NCI-H2171 treated with DMSO at 0.1 percent for 48 hours (cell line): ENCODE data around the gene NKD1.
A peak's percentile ranks its signal among the peaks of the same experiment; 100 is the strongest.
"Not testable (repeated sequence)": the region's sequence is repeated elsewhere in the genome, so short reads cannot be mapped to it uniquely, and the experiment has no call there.

ENCODE experiments used
- DNase-seq: peaks from one replicate; lab custom pipeline; 2025; lab: John Stamatoyannopoulos, UW

Gene NKD1

DNA sequence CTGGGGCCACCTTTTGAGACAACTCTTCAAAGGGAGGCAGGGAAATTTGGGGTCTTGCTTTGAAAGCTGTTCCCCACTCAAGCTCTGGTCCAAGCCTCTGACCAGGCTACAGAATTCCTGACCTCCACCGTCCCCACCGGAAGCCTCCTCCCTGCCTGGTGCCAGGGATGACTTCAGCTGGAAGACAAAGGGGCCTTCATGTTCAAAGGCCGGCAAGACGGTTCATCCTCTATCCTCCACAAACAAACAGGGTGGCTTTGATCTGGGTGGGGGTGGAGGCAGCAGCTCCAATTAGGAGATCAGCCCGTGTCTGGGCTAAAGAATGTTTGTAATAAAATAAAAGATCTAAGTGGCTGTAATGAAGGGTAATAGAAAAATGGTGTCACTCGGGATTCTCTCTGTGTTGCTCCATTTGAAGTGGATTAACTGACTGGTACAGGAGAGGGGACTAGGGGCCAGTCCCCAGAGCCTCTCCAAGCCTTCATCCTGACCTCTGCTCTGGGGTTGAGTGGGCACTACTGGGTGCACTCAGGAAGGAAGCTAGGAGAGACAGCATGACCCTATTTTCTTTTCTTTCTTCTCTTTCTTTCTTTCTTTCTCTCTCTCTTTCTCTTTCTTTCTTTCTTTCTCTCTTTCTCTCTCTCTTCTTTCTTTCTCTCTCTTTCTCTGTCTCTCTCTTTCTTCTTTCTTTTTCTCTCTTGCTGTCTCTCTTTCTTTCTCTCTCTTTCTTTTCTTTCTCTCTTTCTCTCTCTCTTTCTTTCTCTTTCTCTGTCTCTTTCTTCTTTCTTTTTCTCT, 27.5 kb upstream of the NKD1 start:
- DNase-seq, result no peak

DNA sequence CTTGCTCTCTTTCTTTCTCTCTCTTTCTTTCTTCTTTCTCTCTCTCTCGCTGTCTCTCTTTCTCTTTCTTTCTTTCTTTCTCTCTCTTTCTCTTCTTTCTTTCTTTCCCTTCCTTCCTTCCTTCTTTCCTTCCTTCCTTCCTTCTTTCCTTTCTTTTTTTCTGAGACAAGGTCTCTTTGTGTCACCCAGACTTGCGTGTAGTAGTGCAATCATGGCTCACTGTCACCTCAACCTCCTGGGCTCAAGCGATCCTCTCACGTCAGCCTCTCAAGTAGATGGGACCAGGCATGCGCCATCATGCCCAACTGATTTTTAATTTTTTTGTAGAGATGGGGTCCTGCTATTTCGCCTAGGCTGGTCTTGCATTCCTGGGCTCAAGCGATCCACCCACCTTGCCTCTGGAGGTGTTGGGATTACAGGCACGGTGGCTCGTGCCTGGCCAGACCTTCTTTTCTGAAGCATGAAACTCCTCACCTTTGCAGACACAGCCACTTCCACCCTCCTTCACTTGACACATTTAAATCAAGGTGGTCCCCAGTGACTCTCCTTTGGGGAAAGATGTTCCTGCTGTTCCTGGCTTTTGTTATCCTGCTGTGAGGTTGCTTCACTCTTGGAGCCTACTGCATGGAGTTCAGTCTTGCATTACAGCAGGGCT, 26.8 kb upstream of the NKD1 start:
- DNase-seq, result no peak

DNA sequence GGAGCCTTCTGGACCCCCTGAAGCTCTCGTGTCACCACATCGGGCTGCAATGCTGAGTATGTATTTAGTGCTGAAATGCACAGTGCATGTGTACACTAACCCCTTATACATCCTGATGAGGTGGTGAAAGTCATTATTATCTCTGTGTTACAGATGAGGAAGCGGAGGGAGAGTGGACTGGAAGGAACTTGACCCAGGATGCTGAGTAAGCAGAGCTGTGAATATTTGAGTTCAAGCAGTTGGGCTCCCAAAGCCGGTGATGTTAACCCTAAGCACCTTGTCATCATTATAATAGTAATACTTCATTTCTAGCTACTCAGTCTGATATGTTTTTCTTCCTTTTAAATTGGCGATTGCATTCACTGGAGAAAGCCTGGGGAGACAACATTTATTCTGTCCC, 25.9 kb upstream of the NKD1 start:
- no peak for DNase-seq

DNA sequence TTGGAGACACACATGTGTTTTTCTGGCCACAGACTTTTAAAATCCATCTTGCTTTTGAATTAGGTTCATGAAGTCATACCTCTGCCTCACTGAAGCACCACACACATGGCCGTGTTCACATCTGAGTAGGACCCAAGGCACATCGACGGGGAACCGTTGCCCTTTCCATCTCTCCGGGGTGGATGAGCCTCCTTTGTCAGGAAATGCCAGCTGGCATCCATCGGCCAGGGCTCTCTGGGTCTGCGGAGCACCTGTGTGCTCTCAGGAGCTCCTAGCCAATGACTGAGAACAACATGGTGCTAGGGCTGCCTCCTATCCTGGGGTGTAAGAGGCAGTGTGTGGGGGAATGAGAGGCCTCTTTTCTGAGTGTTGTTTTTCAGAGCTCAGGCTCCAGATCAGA, 24.5 kb upstream of the NKD1 start:
- DNase-seq, result no peak

DNA sequence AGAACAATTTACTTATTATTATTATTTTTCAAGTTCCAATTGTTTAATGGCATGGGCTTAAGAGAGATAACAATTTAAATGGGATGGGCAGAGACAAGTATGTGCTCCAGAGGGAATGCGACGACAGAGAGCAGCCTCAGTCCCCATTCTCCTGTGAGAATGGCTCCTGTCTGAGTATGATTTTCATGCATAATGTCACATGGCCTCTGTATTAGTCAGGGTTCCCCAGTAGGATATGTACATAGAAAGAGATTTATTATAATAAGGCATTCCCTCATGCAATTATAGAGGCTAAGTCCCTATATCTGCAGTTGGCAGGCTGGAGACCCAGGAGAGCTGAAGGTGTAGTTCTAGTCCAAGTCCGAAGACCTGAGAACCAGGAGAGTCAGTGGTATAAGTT, 22.9 kb upstream of the NKD1 start:
- DNase-seq, result no peak

DNA sequence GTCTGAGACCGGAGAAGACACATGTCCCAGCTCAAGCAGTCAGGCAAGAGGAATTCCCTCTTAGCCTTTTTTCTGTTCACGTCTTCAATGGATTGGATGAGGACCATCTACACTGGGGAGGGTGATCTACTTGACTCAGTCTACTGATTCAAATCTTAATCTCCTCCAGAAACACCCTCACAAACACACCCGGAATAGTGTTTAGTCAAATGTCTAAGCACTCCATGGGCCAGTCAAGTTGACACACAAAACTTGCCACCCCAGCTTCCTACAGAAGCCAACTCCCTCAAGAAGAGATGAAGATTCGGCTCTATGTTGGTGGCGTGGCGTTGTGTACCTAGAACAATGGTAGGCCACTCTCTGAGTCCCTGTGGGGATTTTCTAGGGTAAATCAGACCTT, 22.5 kb upstream of the NKD1 start:
- DNase-seq, result no peak

DNA sequence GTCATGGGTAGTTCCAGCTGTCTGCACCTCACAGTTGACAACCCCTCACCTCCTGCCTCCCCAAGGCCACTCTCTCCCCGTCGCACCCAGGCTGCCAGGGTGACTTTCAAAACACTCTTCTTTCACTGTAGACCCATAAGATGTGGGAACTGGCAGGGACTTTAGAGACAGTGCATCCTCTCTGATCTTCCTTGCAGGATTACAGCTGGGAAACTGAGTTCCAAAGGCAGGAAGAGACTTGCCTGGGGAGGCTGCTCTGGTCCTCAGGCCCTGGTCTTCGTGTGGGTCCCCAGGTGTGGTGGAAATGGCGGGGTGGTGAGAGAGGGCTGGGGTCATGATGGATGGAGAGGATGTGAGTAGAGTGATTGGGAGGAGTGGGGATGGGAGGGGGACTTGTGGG, 21.9 kb upstream of the NKD1 start:
- no peak for DNase-seq

DNA sequence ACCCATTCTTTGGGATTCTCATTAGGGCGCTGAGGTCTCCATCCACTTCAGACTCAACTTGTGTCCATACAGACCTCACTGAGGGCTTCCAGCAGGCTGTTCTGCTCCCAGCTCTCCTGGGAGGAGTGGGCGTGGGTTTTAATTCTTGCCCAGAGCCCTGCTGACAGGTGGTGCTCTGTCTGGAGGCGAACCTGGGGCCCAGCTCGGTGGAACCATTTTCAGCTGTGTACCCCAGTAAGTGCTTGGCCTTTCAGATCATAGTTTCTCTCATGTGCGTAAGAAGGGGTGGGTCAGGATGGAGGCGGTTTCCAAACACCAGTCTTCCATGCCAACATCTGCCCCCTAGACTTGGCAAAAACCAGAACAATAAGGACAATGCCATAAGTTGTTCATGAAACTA, 21.4 kb upstream of the NKD1 start:
- no peak for DNase-seq

DNA sequence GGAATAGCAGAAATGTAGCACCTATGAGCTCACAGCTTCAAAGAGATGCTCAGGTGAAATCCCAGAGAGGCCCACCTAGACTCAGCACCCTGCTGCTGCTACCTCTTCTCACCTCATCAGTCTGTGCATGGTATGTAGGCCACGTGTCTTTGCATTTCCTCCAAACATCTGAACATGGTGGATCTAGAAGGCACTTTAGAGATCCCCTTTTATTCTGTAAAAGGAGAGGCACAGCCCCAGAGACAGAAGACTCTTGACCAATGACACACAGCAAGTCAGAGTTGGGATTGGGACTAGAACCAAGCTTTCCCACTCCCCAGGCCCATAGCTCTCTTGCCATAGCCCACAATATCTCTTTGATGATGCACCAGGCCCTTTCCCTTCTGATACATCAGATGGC, 19.4 kb upstream of the NKD1 start:
- DNase-seq, result no peak

DNA sequence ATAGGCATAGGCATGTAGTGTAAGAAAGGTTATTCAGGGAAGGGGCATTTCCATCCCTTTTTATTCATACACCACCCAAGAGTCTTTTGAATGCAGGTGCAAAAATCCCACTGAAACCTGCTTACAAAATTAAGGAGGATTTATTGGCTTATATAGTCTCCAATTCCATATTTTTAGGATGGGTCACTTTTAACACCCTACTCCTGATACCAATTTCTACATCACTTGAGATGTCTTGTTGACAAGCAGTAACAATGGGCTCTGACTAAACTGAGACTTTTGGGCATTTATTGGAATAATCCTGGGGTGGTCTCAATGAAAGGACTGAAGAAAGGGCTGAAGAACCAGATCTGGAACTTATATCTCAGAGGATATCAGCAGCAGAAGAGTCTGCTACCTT, 18.9 kb upstream of the NKD1 start:
- no peak for DNase-seq

DNA sequence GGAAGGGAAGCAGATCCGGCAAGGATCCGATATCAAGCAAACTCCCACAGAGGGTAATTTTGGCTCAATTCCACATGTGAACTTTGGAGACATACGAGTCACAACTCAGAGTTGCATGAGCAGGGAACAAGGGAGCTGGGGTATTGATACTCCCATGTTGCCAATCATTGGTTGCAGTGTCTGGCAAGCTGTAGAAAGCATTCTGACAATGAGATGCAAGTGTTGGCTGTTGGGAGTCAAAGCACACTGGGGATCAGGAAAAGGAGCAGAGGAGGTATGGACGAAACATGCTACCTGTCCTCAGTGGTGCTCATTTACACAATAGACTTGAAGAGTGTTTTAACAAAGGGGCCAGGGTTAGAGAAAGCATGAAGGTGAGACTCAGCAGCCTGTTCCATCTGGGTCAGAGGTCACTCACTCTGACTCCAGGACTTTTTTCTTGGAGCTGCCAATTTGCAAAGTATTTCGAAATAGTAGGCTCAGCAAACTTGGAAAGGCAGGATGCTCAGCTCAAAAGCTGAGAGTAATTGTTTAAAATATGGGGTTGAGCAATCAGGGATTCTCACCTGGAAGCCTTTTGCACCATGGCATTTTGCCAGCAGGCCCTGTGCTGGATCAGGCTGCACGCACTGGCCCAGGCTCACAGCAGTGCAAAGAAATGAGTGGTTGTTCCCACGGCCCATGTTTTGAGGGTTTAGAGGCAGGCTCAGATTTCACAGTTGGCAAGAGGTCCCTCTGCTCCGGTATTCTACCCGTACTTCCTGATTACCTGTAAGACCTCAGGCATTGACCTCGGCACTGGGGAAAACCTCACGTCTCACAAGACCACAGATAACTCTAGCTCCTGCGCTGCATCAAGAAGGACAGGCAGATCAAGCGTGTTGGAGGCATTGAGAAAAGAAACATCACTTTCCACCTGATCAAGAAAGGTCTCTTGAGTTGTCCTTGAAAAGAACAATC, 17.6 kb upstream of the NKD1 start:
- DNase-seq, result peak; percentile 62

DNA sequence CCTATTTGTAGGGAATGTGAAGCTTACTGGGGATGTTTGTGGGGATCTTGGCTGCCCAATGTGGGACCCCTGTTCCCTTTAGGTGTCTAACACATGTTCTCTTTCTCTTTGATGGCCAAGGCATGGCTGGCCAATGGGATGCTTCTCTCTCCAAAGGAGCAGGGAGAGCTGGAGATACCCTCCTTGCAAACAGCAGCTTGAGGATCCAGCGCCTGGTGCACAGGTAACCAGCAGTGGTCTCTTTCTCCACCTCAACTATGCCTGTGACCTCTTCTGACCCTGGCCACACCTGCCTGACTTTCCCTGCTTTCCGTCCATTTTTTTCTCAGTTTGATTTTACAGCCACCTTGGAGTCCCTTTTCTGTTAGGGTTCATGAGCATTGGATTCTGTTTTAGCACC, 16.8 kb upstream of the NKD1 start:
- DNase-seq, result no peak

DNA sequence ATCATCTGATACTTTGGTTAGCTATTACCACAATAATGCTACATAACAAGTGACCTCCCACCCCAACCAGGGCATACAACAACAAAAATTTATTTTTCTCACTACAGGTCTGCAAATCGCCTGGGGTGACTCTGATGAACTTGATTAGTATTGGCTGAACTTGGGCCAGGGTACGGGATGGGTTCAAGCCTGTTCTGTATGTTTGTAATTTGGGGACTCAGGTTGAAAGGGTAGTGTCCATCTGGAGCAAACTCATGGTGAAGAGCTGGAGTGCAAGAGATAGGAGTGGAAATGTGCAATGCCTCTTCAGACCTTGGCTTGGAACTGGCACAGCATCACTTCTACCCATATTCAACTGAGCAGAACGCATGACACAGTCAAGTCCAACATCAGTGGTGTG, 16.3 kb upstream of the NKD1 start:
- DNase-seq, result no peak

DNA sequence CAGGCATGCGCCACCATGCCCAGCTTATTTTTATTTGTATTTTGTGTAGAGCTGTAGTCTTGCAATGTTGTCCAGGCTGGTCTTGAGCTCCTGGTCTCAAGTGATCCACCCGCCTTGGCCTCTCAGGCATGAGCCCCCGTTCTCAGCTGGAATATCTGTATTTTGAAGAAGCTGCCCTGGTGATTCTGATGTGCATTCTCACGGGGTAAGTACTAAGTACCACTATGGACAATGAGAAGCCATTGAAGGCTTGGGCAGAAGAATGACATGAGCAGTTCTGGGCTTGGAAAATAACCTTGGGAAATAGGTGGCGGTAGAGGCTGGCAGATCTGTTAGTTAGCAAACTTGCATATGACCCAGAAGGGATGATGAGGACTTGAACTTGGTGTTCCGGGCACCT, 15.6 kb upstream of the NKD1 start:
- no peak for DNase-seq

DNA sequence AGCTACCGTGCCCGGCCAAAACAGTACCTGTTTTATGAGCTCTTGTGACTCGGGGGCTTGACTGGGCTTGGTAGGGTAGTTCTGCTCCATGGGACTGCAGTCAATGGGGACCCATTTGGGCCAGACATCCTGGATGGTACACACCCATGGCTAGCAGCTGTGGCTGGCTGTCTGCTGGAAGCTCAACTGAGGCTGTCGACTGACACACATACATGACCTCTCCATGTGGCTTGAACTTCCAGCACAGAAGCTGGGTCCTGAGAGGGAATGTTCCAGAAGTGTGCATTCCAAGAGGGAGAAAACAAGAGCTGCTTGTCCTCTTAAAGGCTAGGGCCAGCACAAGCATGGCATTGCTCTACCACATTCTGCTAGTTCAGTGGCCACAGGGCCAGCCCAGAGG, 14.9 kb upstream of the NKD1 start:
- DNase-seq, result no peak

DNA sequence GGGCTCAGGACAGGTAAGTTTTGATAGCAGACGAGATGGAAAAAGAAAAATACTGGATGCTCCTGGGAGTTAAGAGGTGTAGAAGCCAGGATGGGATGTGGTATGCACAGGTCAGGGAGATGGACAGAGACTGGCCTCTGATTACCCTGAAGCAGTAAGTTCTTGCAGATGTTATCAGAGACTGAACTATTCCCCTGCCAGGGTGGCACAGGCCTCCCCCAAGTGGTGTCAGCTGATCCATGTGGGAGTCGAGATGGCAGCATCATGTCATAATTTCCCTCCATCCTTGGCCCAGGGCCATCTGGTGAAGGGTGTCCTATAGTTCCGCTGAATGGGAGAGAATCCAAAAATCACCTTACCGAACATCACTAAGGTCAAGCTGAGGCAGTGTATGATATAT, 14.1 kb upstream of the NKD1 start:
- DNase-seq, result no peak

DNA sequence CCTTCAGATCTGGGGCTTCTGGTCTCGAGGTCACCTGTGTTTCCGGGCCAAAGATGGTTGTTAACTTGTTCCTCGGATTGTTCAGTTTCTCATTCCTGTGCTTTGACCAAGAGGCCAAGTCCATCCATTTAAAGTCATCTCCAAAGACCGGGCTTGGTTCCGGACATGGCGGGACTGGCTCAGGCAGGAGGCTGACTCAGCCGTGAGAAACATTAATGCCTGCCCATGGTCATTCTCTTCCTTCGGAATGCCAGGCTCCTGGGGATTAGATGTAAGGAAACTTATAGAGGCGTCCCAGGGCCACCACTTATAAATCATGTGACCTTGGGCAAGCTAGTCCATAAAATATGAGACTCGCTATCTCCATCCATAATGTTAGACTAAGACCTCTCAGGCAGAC, 13.6 kb upstream of the NKD1 start:
- no peak for DNase-seq

DNA sequence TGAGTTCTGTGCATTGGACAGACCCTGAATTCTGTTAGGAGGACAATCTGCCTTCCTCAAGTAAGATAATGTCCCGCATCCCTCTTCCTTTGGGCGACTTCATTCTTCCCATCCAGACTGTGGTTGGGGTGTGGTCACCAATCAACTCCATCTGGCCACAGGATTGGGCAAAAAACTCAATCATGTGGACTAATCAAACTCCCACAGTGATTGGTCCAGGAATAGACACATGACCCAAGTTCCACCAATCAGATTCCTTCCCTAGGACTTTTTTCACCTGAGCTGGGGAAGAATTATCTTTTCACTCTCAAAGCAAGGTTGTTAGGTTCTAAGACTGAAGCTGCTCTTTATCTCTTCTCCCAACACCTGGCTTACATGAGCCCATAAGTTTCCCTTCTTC, 13.2 kb upstream of the NKD1 start:
- DNase-seq, result no peak

DNA sequence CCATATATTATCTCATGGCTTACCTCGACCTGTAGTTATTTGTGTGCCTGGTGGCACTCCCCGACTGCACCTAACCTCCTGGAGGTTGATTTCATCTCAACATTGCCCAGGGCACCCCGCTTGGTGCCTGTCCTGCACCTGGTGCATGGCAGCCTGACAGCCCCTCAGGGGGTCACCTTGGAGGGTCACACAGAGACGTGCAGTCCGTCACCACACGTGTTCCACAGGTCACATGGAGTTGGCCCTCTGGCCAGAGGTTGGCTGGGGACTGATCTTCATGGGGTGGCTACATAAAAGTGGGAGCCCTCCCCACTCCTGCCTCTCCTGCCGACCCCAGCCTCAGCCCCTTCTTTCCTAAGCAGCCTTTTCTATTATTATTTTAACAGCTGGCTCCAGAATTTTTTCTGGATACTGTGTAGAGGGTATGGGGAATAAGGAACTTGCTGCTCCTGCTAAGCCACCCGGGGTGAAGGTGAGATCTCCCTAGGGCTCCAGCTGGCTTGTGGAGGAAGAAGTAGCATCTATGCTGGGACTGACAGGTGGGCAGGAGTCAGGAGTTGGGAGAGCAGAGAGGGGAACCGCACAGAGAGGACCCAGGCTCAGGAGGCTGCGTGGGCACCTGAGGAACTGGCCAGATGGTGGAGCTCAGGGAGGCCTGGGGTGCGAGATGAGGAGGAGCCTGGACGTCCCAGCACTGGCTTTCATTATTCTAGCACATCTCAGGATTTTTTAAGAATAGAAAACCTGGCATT, 12.5 kb upstream of the NKD1 start:
- DNase-seq, result no peak

DNA sequence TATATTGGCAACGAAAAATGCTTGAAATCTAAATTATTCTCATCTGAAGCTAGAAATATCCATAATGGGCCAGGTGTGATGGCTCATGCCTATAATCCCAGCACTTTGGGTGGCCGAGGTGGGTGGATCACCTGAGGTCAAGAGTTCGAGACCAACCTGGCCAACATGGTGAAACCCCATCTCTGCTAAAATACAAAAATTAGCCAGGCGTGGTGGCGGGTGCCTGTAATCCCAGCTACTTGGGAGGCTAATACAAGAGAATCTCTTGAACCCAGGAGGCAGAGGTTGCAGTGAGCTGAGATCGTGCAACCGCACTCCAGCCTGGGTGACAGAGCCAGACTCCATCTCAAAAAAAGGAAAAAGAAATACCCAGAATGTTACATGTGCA, 11.9 kb upstream of the NKD1 start:
- not testable (repeated sequence) for DNase-seq

DNA sequence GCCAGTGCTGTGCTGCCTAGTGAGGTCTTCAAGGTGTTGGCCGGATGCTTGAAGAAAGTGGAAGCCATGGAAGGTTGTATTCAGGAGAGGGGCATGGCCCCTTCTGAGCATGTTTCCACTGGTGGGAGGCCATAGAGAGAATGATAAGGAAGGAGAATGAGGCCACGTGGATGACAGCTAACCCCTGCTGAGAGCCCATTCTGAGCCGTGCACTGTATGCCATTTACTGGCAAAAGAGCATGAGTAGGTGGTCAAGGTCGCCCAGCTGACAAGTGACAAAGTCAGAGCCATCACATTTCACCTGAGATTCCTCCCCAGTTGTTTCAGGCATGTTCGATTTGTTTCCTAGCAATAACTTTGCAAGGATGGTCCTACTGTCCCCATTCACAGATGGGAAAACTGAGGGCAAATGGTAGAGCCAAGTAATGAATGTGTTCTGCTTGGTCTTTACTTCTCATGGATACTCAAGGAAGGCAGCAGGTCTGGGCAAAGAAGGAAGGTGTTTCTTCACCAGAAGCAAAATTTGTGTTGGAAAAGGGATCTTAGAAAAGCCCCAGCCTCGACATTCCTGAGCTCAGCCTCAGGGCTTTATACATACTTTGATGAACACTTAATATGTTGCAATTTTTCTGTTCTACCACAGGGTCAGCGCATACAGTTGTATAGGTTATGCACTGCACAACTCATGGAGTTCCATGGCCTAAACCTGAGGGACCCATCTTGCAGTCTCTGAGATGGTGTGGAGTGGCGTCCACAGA, 10.5 kb upstream of the NKD1 start:
- DNase-seq, result no peak
